Urinary bladder (tissue), 4 donors: Measurements from ENCODE around the gene NTSR2. TPM values are rescaled to one million over a fixed set of nuclear protein-coding genes. Genes with fewer than 3 reads are reported as not detected.

Experiments
- DNase-seq: peaks from one replicate; pipeline ENCODE4 v3.0.0-alpha.2; 2015; ENCODE audit errors: extremely low spot score
- H3K27ac ChIP-seq: one replicate; pipeline ENCODE4 v1.5.1; 2013; ENCODE audit warnings: low read depth, mild to moderate bottlenecking, moderate library complexity
- H3K36me3 ChIP-seq: one replicate; pipeline ENCODE4 v1.6.1; 2013; ENCODE audit warnings: mild to moderate bottlenecking, moderate library complexity; ENCODE audit not compliant: insufficient read depth
- H3K4me1 ChIP-seq: one replicate; pipeline ENCODE4 v1.6.1; 2013; ENCODE audit warnings: mild to moderate bottlenecking, moderate library complexity; ENCODE audit not compliant: insufficient read depth
- H3K4me3 ChIP-seq: one replicate; pipeline ENCODE4 v1.5.1; 2013; ENCODE audit warnings: low read depth, low read length
- WGBS: extraction: QIAGEN DNeasy Blood & Tissue Kit; methylation state at CpG from one replicate; pipeline ENCODE4 v1.1.7; 2013; 5-methylcytosine and 5-hydroxymethylcytosine counted together
- polyA plus RNA-seq: library from polyadenylated mRNA; stranded (reverse); fragments of 200-250 nt; gene quantifications from one replicate; pipeline ENCODE4 v1.2.3, GENCODE V29; 2013
- total RNA-seq: library from RNA; depleted of rRNA; stranded (reverse); fragments of >200 nt; gene quantifications from one replicate; pipeline ENCODE4 v1.2.3, GENCODE V29; 2014
- donor health status: healthy with polysubstance abuse.
- donor health status: healthy.

The NTSR2 gene
- total and polyA plus RNA-seq, 2 donors: 0.05 TPM; not detected in 1

- no peak overlapping the region for H3K4me3 ChIP-seq
- no peaks in the 10 kb centered on the region for H3K4me1 ChIP-seq
- no peaks in the 10 kb centered on the region for H3K36me3 ChIP-seq
- 92% methylated on average over 20 of the region's 20 CpGs for WGBS
- DNase-seq: no peak
- H3K27ac ChIP-seq: no peak overlapping the region
Measured at GRCh38 chr2:11612553-11613215, 57.3 kb downstream of the NTSR2 start.

- Histone ChIP-seq H3K27ac (no peak overlapping the region), H3K4me3 (no peak overlapping the region), H3K36me3 (no peaks in the 10 kb centered on the region), H3K4me1 (no peaks in the 10 kb centered on the region)
- no peak for DNase-seq
- WGBS: 96% methylated on average over 5 of the region's 5 CpGs
Measured at GRCh38 chr2:11611251-11611650, 58.7 kb downstream of the NTSR2 start.

- H3K4me1 ChIP-seq: no peaks in the 10 kb centered on the region
- H3K36me3 ChIP-seq: no peaks in the 10 kb centered on the region
- no peak overlapping the region for H3K4me3 ChIP-seq
- 96% methylated on average over 38 of the region's 38 CpGs for WGBS
- DNase-seq: no peak
- no peak overlapping the region for H3K27ac ChIP-seq
Measured at GRCh38 chr2:11610624-11611242, 59.3 kb downstream of the NTSR2 start.

Other genes with a start within 250 kb of the NTSR2 start
- 16.0 TPM for gene E2F6, start 204.0 kb downstream of the NTSR2 start, total RNA-seq
- gene E2F6, start 204.0 kb downstream of the NTSR2 start, polyA plus RNA-seq: 12.1 TPM
- 9.1 TPM for gene GREB1, start 136.2 kb downstream of the NTSR2 start, total RNA-seq
- 0.86 TPM for gene GREB1, start 136.2 kb downstream of the NTSR2 start, polyA plus RNA-seq
- gene LPIN1, start 76.4 kb upstream of the NTSR2 start, total RNA-seq: 27.3 TPM
- gene LPIN1, start 76.4 kb upstream of the NTSR2 start, polyA plus RNA-seq: 34.1 TPM